Coronary artery (tissue), 2 donors: ENCODE data around the gene FASTK.

ENCODE experiments used
- DNase-seq: peaks from one replicate; pipeline ENCODE4 v3.0.0-alpha.2; 2017; ENCODE audit warnings: low spot score
- H3K27ac ChIP-seq, 2 donors: fragments of 200-600 bp; sonication (generic); one replicate each; pipeline ENCODE4 v1.5.1; 2016 to 2019
- H3K4me3 ChIP-seq: fragments of 200-600 bp; sonication (generic); 2 replicates; pipeline ENCODE4 v1.5.1; 2016; ENCODE audit warnings: mild to moderate bottlenecking, moderate library complexity
- CTCF ChIP-seq: fragments of 200-600 bp; sonication (generic); IDR thresholded peaks from one replicate; pipeline ENCODE4 v1.5.1; 2019; ENCODE audit warnings: antibody characterized with exemption

Gene FASTK

GRCh38 chr7:151035902-151036301 is 44.7 kb downstream of the FASTK start:
- H3K4me3 ChIP-seq: no peak overlapping the region
- H3K27ac ChIP-seq: no peak overlapping the region
- TF ChIP-seq CTCF: no peak
- DNase-seq: no peak

- H3K27ac ChIP-seq: no peak overlapping the region
- DNase-seq: no peak
- no peak overlapping the region for H3K4me3 ChIP-seq
- no peak for TF ChIP-seq CTCF
Measured at GRCh38 chr7:151035026-151035717, 45.4 kb downstream of the FASTK start.

- Histone ChIP-seq H3K27ac (no peak overlapping the region), H3K4me3 (no peak overlapping the region)
- no peak for DNase-seq
- no peak for TF ChIP-seq CTCF
Measured at GRCh38 chr7:151034312-151035025, 46.1 kb downstream of the FASTK start.

GRCh38 chr7:151033864-151034249 is 46.8 kb downstream of the FASTK start:
- DNase-seq: no peak
- Histone ChIP-seq H3K27ac (no peak overlapping the region), H3K4me3 (no peak overlapping the region)
- no peak for TF ChIP-seq CTCF

DNA sequence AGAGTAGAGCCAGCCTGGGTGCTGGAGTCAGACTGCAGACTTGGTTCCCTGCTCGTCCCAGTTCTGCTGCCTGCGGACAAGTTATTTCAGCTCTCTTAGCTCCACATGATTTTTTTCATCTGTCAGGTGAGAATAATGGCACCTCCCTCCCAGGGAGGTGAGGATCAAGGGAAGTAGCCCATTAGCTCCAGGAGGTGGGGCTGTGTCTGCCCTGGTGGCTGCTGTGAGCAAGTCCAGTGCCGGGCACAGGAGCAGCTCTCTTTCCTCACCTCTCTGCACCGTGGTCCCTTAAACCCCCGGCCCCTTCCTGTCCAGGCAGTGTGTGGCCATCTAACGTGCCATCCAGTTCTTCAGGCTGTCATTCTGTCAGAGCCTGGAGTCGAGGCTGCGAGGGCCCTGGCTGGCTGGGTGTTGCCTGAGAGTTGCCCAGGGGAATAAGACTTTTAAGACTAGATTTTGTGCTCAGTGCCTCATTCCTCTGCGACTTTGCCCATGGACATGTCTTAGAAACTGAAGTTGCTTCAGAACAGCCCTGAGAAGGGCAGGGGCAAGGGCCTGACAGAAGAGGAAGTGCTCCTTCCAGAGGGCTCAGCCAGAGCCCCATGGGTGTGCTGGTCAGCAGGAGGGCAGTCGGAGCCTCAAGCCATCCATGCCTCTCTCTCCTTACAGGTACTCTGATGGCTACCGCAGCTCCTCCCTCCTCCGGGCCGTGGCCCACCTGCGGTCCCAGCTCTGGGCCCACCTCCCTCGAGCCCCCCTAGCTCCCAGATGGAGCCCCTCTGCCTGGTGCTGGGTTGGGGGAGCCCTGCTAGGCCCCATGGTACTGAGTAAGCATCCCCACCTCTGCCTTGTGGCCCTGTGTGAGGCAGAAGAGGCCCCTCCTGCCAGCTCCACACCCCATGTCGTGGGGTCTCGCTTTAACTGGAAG is 47.4 kb downstream of the FASTK start:
- DNase-seq: no peak
- no peak overlapping the region for H3K27ac ChIP-seq
- no peak overlapping the region for H3K4me3 ChIP-seq
- TF ChIP-seq CTCF: no peak

GRCh38 chr7:151031011-151031410 is 49.6 kb downstream of the FASTK start:
- Histone ChIP-seq H3K4me3 (no peak overlapping the region), H3K27ac (no peak overlapping the region)
- no peak for DNase-seq
- TF ChIP-seq CTCF: no peak
